GM19397 (cell line): ENCODE measurements around the gene TGM5.
"Not testable (repeated sequence)": the region's sequence is repeated elsewhere in the genome, so short reads cannot be mapped to it uniquely, and the experiment has no call there.

Experiments used
- ATAC-seq: cut with Tn5 transposase; IDR thresholded peaks from one replicate; pipeline ENCODE4 v1.9.1; 2021; ENCODE audit warnings: mild to moderate bottlenecking, moderate library complexity; ENCODE audit not compliant: unreplicated experiment

TGM5 gene

GRCh38 chr15:43218908-43219706 lies 47.6 kb downstream of the TGM5 start:
- ATAC-seq: no peak

DNA sequence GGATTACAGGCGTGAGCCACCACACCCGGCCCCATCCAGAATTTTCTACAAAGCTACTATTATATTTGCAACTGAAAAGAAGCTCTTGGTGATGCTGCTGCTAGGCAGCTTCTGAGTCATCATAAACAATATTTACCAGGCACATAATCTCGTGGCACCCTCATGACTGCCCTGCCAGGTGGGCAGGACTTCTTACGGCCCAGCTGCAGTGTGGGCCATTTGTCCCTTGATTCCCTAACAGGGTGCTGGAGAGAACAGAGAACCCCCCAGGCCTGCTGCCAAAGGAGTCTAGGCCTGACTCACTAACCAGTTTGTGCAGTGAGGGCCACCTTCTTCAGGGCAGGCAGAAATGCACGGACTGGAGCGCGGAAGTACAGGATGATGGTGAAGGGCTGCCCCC lies 50.8 kb downstream of the TGM5 start:
- ATAC-seq: no peak

- no peak for ATAC-seq
These were observed 52.0 kb downstream of the TGM5 start for GRCh38 chr15:43214592-43215295.

DNA sequence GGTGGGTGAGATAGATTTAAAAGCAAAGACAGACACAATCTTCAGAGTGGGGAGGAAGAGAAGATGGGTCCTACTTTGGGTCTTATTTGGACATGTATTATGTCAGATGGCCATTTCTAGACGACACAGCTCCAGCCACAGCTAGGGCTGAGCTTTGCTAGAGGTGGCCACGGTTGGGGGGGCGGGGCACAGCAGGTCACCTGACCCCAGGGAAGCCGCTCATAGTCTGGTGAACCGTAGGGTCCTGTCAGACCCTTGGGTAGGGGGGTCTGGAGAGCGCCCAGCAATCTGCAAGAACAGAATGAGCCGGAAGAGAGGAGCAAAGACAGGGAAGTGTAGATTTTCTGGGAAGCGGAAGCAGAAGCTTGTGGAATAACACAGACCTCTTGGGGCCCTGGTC lies 52.6 kb downstream of the TGM5 start:
- no peak for ATAC-seq

DNA sequence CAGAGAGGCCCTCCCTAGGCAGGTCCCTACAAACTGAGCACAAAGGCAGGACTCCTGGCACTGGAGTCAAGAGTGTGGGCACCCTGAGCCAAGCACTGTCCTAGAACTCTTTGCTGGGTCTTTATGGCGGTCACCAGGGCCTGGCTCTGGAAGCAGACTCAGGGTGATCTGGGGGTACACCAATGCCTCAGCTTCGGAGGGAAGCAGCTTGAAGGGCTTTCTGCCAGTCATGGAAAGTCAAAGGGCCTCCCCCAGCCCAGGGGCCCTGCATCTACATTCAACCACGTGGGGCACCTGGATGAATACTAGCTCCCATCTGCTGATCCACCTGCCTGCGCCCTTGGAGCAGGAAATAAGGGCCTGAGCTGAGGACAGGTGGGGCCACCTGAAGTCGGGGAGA lies 53.3 kb downstream of the TGM5 start:
- no peak for ATAC-seq

DNA sequence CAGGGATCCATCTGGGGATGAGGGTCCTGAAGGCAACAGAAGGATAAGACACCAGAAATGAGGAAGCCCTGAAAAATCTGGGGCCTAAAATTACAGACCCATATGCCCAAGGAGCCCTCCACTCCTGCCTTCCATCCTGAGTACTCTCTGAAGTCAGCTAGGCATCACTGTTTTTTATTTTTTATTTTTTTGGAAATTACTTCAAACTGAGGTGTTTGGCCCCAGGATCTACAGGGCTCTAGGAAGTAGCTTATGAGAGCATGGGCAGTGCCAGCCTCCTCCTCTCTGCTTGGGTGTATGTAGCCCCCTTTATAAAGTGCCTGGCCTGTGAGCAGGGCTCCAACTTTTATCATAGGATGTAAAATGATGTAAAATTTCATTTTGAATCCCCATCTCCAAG lies 53.8 kb downstream of the TGM5 start:
- no peak for ATAC-seq

DNA sequence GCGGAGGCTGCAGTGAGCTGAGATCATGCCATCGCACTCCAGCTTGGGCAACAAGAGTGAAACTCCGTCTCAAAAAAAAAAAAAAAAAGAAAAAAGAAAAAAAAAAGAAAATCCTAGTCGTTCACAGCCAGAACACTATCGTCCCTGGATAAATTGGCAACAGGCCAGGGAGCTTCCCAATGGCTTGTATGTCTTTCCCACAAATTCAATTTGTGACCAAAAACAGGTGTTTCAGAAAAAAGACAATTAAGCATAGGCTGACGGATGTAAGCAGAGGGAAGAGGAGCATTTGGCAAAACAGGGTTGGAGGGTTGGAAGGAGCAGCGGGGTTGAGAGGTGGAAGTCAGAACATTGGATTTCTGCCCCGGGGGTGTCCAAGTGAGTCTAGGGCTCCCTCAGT lies 54.4 kb downstream of the TGM5 start:
- no peak for ATAC-seq

GRCh38 chr15:43211224-43211735 lies 55.4 kb downstream of the TGM5 start:
- no peak for ATAC-seq

DNA sequence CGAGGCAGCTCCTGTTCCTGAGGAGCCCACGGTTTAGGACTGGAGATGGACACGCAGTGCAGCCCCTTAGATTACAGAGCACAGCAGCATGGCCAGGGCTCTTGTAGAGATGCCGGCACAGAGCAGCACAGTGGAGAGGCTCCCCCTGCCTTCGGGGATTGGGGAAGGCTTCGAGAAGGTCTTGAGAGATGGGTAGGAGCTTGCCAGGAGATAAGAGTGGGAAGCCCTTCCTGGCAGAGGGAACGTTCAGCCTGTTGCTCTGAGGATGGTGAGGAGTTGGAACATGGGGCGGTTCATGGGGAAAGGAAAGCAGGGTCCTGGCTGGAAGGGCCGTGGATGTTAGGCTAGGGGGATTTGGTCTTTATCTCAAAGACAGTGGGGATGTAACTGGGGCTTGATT lies 55.9 kb downstream of the TGM5 start:
- no peak for ATAC-seq

- no peak for ATAC-seq
These were observed 56.5 kb downstream of the TGM5 start for GRCh38 chr15:43210172-43210745.

DNA sequence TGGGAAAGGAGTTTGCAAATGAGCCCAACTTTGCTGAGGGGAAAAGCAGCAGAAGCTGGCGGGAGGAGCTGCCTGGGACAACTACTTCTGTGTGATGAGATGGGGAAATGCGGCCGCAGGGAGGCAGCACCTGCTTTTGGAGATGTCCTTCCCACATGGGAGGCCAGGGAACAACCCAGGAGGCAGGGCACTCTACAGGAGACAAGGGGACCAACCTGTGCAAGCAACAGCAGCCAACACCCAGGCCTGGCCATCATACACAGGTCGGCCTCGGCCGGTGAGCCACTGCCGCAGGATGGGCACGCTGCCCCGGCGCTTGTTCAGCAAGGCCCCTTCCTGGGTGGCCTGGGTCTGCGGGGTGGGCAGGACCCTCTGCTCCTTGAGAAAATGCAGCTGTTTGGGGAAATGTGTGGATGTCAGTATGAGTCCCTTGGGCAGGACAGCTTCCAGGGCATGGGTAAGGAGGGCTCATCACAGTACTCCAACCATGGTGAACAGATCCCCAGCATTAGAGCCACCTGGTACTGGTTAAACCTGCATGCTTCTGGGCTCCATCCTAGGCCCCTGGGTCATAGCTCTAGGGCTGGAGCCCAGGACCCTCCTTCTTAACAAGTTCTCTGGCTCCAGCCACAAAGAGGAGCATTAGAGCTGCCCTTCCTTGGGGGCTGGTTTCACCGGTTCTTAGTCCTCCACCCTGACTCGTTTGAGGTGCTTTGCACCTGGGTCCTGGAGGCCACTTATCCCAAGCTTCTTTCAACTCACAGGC lies 57.5 kb downstream of the TGM5 start:
- no peak for ATAC-seq

- ATAC-seq: no peak
These were observed 58.4 kb downstream of the TGM5 start for GRCh38 chr15:43208052-43209002.

- ATAC-seq: no peak
These were observed 59.7 kb downstream of the TGM5 start for GRCh38 chr15:43207024-43207423.

- no peak for ATAC-seq
These were observed 60.7 kb downstream of the TGM5 start for GRCh38 chr15:43206054-43206453.

DNA sequence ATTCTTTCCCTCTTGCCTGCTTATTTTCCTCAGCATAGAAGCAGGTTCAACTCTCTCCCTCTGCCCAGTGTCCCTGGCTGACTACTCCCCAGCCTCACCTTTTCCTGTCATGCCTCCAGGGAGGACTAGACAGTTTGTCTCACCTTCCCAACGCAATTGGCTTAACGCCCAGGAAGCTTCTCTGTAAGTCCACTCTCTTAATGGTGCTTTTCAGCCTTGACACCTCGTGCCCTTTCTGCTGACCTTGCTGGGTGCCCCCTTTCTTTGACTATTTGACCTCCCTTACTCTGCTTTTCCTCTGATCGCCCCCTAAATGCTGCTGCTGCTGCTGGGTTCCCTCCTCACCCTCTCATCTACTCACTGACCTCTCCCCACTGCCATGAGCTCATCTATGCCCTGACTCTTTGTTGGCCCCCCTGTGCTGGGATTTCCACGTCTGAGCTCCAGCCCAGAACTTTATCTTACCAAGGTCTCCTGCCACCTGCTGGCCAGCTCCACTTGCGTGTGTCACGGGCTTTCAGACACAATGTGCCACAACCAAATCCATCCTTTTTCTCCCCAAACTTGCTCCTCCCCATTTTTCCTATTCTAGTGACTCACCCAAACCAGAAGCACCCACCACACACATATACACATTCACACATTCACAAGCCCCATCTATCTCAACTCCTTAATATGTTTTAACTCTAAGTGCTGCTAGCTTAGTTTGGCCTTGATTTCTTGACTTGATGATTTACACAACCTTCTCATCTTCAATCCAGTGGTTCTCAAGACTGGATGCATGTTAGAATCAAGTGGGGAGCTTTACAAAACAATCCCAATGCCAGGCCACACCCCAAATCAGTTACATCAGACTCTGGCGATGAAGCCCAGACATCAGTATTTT lies 62.5 kb downstream of the TGM5 start:
- ATAC-seq: no peak

- no peak for ATAC-seq
These were observed 66.7 kb downstream of the TGM5 start for GRCh38 chr15:43199945-43200488.

GRCh38 chr15:43198992-43199391 lies 67.7 kb downstream of the TGM5 start:
- no peak for ATAC-seq

- not testable (repeated sequence) for ATAC-seq
These were observed 68.2 kb downstream of the TGM5 start for GRCh38 chr15:43198556-43198955.

- not testable (repeated sequence) for ATAC-seq
These were observed 69.0 kb downstream of the TGM5 start for GRCh38 chr15:43197773-43198172.
